K562 (cell line): ENCODE data around the gene ERVH48-1. TPM values are rescaled to one million over a fixed set of nuclear protein-coding genes. Genes with fewer than 3 reads are reported as not detected.
A peak's percentile ranks its signal among the peaks of the same experiment; 100 is the strongest.

ENCODE experiments used
- CBX3 ChIP-seq, 2 experiments: IDR thresholded peaks; 1 replicate in 1 of 2; 2 replicates in 1 of 2; pipeline ENCODE4 v1.6.1; 2012; ENCODE audit warnings: inconsistent platforms in 2 of 2, low read length in 2 of 2, borderline replicate concordance in 1 of 2, control low read depth in 1 of 2
- CBX8 ChIP-seq: fragments of 200-600 bp; sonication (generic); IDR thresholded peaks from 2 replicates; pipeline ENCODE4 v1.6.1; 2012; ENCODE audit warnings: borderline replicate concordance, mixed run types, low read depth, mild to moderate bottlenecking, moderate library complexity, mixed read lengths, low read length, control low read depth, inconsistent platforms; ENCODE audit not compliant: poor library complexity, severe bottlenecking; ENCODE audit errors: extremely low read depth
- DEAF1 ChIP-seq: fragments of 450-650 bp; formaldehyde crosslinking; IDR thresholded peaks from 2 replicates; pipeline ENCODE4 v1.4.0; 2020; ENCODE audit warnings: mild to moderate bottlenecking, moderate library complexity
- HDGF ChIP-seq: fragments of 450-650 bp; IDR thresholded peaks from 2 replicates; pipeline ENCODE4 v1.6.1; 2016
- KHSRP ChIP-seq: fragments of 450-650 bp; IDR thresholded peaks from 2 replicates; pipeline ENCODE4 v1.6.1; 2017
- KLF1 ChIP-seq: fragments of 450-650 bp; IDR thresholded peaks from 2 replicates; pipeline ENCODE4 v1.6.1; 2016; ENCODE audit warnings: missing genetic modification characterization, missing compliant biosample characterization
- NCOA1 ChIP-seq: fragments of 450-650 bp; IDR thresholded peaks from 2 replicates; pipeline ENCODE4 v1.6.1; 2016; ENCODE audit warnings: low read depth
- NR2C2 ChIP-seq, 2 experiments: fragments of 200-800 bp in 1 of 2; sonication (Bioruptor generic) in 1 of 2; sonication (generic) in 1 of 2; formaldehyde crosslinking in 1 of 2; IDR thresholded peaks; 2 replicates each; pipeline versions ENCODE4 v1.6.1 to v1.8.0; 2016 to 2022; ENCODE audit warnings: mild to moderate bottlenecking in 1 of 2, missing compliant biosample characterization in 1 of 2, missing genetic modification characterization in 1 of 2, missing genetic modification reagents in 1 of 2
- PREB ChIP-seq: sonication (generic); formaldehyde crosslinking; IDR thresholded peaks from 2 replicates; pipeline ENCODE4 v1.8.1; 2023; ENCODE audit warnings: mild to moderate bottlenecking, missing genetic modification reagents
- RBM25 ChIP-seq: fragments of 200-400 bp; formaldehyde crosslinking; IDR thresholded peaks from 2 replicates; pipeline ENCODE4 v1.6.1; 2018; ENCODE audit warnings: low read length, low read depth, moderate library complexity; ENCODE audit not compliant: severe bottlenecking
- SIN3B ChIP-seq: fragments of 450-650 bp; IDR thresholded peaks from 2 replicates; pipeline ENCODE4 v1.6.1; 2017; ENCODE audit warnings: low read depth, mild to moderate bottlenecking, moderate library complexity
- SMAD1 ChIP-seq: fragments of 150-350 bp; IDR thresholded peaks from 2 replicates; pipeline ENCODE4 v1.6.1; 2014; ENCODE audit warnings: low read length, low read depth; ENCODE audit not compliant: partially characterized antibody
- SMARCE1 ChIP-seq: fragments of 450-650 bp; IDR thresholded peaks from 2 replicates; pipeline ENCODE4 v1.7.1; 2016; ENCODE audit warnings: mild to moderate bottlenecking
- SRSF1 ChIP-seq: fragments of 200-400 bp; formaldehyde crosslinking; IDR thresholded peaks from 2 replicates; pipeline ENCODE4 v1.6.1; 2017; ENCODE audit warnings: mild to moderate bottlenecking, low read depth, low read length, moderate library complexity
- TEAD4 ChIP-seq, 2 experiments: sonication (generic) in 1 of 2; formaldehyde crosslinking in 1 of 2; IDR thresholded peaks; 2 replicates each; pipeline versions ENCODE4 v1.6.1 to v1.8.0; 2012 to 2022; ENCODE audit warnings: borderline replicate concordance in 1 of 2, inconsistent platforms in 1 of 2, low read length in 1 of 2, mild to moderate bottlenecking in 1 of 2, missing genetic modification reagents in 1 of 2
- TSC22D4 ChIP-seq: fragments of 450-650 bp; IDR thresholded peaks from 2 replicates; pipeline ENCODE4 v1.6.1; 2016; ENCODE audit warnings: missing genetic modification characterization, missing biosample characterization, control low read depth
- USF1 ChIP-seq: sonication (generic); formaldehyde crosslinking; IDR thresholded peaks from 2 replicates; pipeline ENCODE4 v1.9.0; 2022; ENCODE audit warnings: mild to moderate bottlenecking, missing genetic modification reagents
- ZKSCAN1 ChIP-seq: fragments of 150-350 bp; IDR thresholded peaks from 2 replicates; pipeline ENCODE4 v1.6.1; 2016; ENCODE audit warnings: low read depth, low read length
- ZNF175 ChIP-seq: fragments of 200-800 bp; sonication (Bioruptor generic); IDR thresholded peaks from 2 replicates; pipeline ENCODE4 v1.6.1; 2016; ENCODE audit warnings: low read depth, mild to moderate bottlenecking, missing genetic modification characterization, missing compliant biosample characterization
- ZNF282 ChIP-seq: sonication (generic); formaldehyde crosslinking; IDR thresholded peaks from 2 replicates; pipeline ENCODE4 v1.8.1; 2023; ENCODE audit warnings: missing genetic modification reagents
- polyA plus RNA-seq, 8 experiments: library from polyadenylated mRNA; depleted of rRNA in 4 of 8; stranded (reverse) in 5 of 8; unstranded in 3 of 8; fragments of >200 nt; fragmentation: Nextera tagmentation in 2 of 8; fragmentation: Illumina TruSeq in 1 of 8; extraction: Ambion mirVana in 2 of 8; extraction: Trizol in 1 of 8; gene quantifications; 2 replicates each; pipeline versions ENCODE4 v1.2.1 to v1.2.3, GENCODE V29; 2011 to 2014; ENCODE audit warnings: inconsistent platforms in 1 of 8, missing spikeins in 1 of 8
- total RNA-seq, 7 experiments: library from RNA; depleted of rRNA in 6 of 7; stranded (reverse); fragments of >200 nt in 6 of 7; fragmentation: Illumina TruSeq in 2 of 7; extraction: Trizol in 2 of 7; gene quantifications; 2 replicates each; pipeline versions ENCODE4 v1.2.1 to v1.2.3, GENCODE V29; 2011 to 2021; ENCODE audit warnings: low replicate concordance in 1 of 7
- TF ChIP-seq, protein P1 (sequence below): fragments of 450-650 bp; IDR thresholded peaks from 2 replicates; pipeline ENCODE4 v1.6.1; 2014; ENCODE audit warnings: low read depth, mild to moderate bottlenecking, moderate library complexity, borderline replicate concordance

The ERVH48-1 gene
- total and polyA plus RNA-seq, 9 of the 15 experiments (the other 6 are each of a cell fraction or from before 2014, with no cell fraction given) = 0.08 to 0.49 (median 0.16) TPM; not detected in 3

DNA sequence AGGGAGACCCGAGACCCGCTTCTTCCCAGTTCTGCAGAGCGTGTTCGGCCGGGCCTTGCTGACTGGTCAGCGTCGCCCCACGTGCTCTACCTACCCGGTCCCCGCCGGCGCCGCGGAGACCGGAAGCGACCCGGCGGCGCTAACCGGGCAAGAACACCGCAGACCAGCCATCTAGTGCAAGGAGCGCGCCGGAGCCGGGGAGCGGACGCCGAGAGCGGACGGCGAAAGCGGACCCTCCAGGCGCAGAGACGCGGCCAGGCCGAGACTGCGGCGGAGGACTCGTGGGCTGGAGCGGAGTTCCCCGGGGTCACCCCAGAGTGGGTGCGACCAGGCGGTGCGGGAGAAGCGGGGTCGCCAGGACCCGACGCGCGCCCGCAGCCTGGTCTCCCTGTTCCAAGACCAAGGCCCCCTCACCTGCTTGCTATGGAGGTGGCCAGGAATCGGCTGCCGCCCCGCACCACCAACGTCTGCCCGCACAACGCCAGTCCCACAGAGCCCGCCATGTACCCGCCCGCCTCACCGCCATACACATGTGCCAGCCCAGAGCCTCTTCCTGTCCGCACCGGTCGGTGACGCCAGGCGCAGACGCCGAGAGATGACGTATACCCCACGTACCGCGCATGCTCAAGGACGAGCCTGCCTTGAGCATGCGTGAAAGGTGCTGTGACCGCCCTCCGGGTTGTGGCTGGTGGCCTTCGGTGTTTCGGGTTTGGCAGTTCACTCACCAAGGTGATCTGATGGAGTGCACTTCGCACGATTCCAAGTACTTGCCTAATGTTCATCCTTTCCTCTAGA lies 46.2 kb downstream of the ERVH48-1 start, which contains the start of gene WDR4 (continued):
- TF ChIP-seq, protein P1, sequence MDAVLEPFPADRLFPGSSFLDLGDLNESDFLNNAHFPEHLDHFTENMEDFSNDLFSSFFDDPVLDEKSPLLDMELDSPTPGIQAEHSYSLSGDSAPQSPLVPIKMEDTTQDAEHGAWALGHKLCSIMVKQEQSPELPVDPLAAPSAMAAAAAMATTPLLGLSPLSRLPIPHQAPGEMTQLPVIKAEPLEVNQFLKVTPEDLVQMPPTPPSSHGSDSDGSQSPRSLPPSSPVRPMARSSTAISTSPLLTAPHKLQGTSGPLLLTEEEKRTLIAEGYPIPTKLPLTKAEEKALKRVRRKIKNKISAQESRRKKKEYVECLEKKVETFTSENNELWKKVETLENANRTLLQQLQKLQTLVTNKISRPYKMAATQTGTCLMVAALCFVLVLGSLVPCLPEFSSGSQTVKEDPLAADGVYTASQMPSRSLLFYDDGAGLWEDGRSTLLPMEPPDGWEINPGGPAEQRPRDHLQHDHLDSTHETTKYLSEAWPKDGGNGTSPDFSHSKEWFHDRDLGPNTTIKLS = peak; percentile 81
- TF ChIP-seq HDGF (no peak), NR2C2 (CRISPR knock-in tag; IDR thresholded peaks at IDR 0.05) (peak; percentile 11), NR2C2 (tag; IDR thresholded peaks at IDR 0.05) (peak; percentile 78), ZNF282 (CRISPR knock-in tag) (peak; percentile 96; the same call in 1 of the 2 replicates), PREB (CRISPR knock-in tag) (no peak), SMAD1 (peak; percentile 54), SMARCE1 (0 out of 2 replicates have a peak, but pooled peaks have one; percentile 4), SRSF1 (peak; percentile 78; the same call in 1 of the 2 replicates), ZKSCAN1 (peak; percentile 91; the same call in 1 of the 2 replicates), CBX8 (no peak), TSC22D4 (no peak), DEAF1 (CRISPR knock-in tag) (no peak), USF1 (CRISPR knock-in tag) (peak; percentile 98), KHSRP (peak; percentile 92), KLF1 (tag) (peak; percentile 81; the same call in 1 of the 2 replicates), TEAD4 (IDR thresholded peaks at IDR 0.05; ENCODE audit: low read length) (no peak), TEAD4 (CRISPR knock-in tag; IDR thresholded peaks at IDR 0.05; ENCODE audit: borderline replicate concordance) (no peak), CBX3 (IDR thresholded peaks at IDR 0.05; ENCODE audit: borderline replicate concordance in 1 of 2, low read length in 2 of 2) (peak in 1 of 2 experiments; percentile 46; a peak in 1 of 3 replicates), SIN3B (peak; percentile 93), RBM25 (peak; percentile 38), NCOA1 (0 out of 2 replicates have a peak, but pooled peaks have one; percentile 30), ZNF175 (CRISPR knock-in tag) (no peak)
